NB4 (cell line): ENCODE results near the gene TBCCD1.

Experiments used
- MAX ChIP-seq: IDR thresholded peaks from 2 replicates; pipeline ENCODE4 v1.6.1; 2011; ENCODE audit warnings: low read depth, low read length
- POLR2A ChIP-seq: IDR thresholded peaks from 2 replicates; pipeline ENCODE4 v1.6.1; 2011; ENCODE audit warnings: mild to moderate bottlenecking; ENCODE audit not compliant: insufficient read length; ENCODE audit errors: extremely low read depth
- TF ChIP-seq, protein P1 (sequence below): IDR thresholded peaks from one replicate; pipeline ENCODE4 v1.5.1; 2012; ENCODE audit warnings: low read depth, low read length

DNA sequence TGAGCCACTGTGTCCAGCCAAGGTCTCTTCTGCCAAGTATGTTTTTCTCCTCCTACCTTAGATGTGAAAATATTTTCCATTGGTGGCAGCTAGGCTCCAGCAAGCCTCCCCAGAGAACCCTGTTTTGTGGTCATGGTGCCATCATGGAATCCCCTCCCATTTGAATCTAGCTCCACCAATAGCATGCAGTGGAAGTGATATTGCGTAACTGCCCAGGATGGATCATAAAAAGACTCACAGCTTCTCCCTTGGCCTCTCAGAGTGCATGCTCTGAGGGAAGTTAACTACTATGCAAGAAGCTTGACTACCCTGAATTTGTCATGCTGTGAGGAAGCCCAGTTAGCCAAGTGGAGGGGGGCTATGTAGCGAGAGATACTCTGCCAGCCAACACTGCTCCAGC, 50.5 kb downstream of the TBCCD1 start:
- TF ChIP-seq, protein P1, sequence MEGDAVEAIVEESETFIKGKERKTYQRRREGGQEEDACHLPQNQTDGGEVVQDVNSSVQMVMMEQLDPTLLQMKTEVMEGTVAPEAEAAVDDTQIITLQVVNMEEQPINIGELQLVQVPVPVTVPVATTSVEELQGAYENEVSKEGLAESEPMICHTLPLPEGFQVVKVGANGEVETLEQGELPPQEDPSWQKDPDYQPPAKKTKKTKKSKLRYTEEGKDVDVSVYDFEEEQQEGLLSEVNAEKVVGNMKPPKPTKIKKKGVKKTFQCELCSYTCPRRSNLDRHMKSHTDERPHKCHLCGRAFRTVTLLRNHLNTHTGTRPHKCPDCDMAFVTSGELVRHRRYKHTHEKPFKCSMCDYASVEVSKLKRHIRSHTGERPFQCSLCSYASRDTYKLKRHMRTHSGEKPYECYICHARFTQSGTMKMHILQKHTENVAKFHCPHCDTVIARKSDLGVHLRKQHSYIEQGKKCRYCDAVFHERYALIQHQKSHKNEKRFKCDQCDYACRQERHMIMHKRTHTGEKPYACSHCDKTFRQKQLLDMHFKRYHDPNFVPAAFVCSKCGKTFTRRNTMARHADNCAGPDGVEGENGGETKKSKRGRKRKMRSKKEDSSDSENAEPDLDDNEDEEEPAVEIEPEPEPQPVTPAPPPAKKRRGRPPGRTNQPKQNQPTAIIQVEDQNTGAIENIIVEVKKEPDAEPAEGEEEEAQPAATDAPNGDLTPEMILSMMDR = no peak
- TF ChIP-seq MAX (no peak), POLR2A (no peak)
